GM19397 (cell line): ENCODE results near the gene INPP4B.
"Not testable (repeated sequence)": the region's sequence is repeated elsewhere in the genome, so short reads cannot be mapped to it uniquely, and the experiment has no call there.

ENCODE experiments used
- ATAC-seq: cut with Tn5 transposase; IDR thresholded peaks from one replicate; pipeline ENCODE4 v1.9.1; 2021; ENCODE audit warnings: mild to moderate bottlenecking, moderate library complexity; ENCODE audit not compliant: unreplicated experiment

Gene INPP4B

GRCh38 chr4:142826503-142827241 lies 19.4 kb downstream of the INPP4B start:
- no peak for ATAC-seq

GRCh38 chr4:142824368-142824767 lies 21.7 kb downstream of the INPP4B start:
- ATAC-seq = no peak

GRCh38 chr4:142823796-142824195 lies 22.3 kb downstream of the INPP4B start:
- no peak for ATAC-seq

GRCh38 chr4:142818476-142818875 lies 27.6 kb downstream of the INPP4B start:
- no peak for ATAC-seq

GRCh38 chr4:142818031-142818430 lies 28.1 kb downstream of the INPP4B start:
- ATAC-seq = no peak

- no peak for ATAC-seq
Measured at GRCh38 chr4:142817442-142817841, 28.7 kb downstream of the INPP4B start.

GRCh38 chr4:142815834-142816233 lies 30.3 kb downstream of the INPP4B start:
- no peak for ATAC-seq

GRCh38 chr4:142813388-142813787 lies 32.7 kb downstream of the INPP4B start:
- no peak for ATAC-seq

GRCh38 chr4:142812091-142812490 lies 34.0 kb downstream of the INPP4B start:
- ATAC-seq = no peak

- ATAC-seq = no peak
Measured at GRCh38 chr4:142811034-142811433, 35.1 kb downstream of the INPP4B start.

GRCh38 chr4:142809559-142809958 lies 36.5 kb downstream of the INPP4B start:
- no peak for ATAC-seq

GRCh38 chr4:142803879-142804278 lies 42.2 kb downstream of the INPP4B start:
- not testable (repeated sequence) for ATAC-seq

- ATAC-seq = no peak
Measured at GRCh38 chr4:142801966-142802365, 44.1 kb downstream of the INPP4B start.

GRCh38 chr4:142781114-142781513 lies 65.0 kb downstream of the INPP4B start:
- ATAC-seq = no peak

- ATAC-seq = no peak
Measured at GRCh38 chr4:142778900-142779299, 67.2 kb downstream of the INPP4B start.

GRCh38 chr4:142778430-142778829 lies 67.7 kb downstream of the INPP4B start:
- no peak for ATAC-seq

GRCh38 chr4:142777045-142777743 lies 68.9 kb downstream of the INPP4B start:
- no peak for ATAC-seq

GRCh38 chr4:142776026-142776425 lies 70.1 kb downstream of the INPP4B start:
- no peak for ATAC-seq

GRCh38 chr4:142773505-142773904 lies 72.6 kb downstream of the INPP4B start:
- no peak for ATAC-seq

GRCh38 chr4:142762280-142762679 lies 83.8 kb downstream of the INPP4B start:
- no peak for ATAC-seq

- no peak for ATAC-seq
Measured at GRCh38 chr4:142752202-142752786, 93.8 kb downstream of the INPP4B start.
